Effector CD4-positive, alpha-beta T cell (primary cell): Measurements from ENCODE around the gene LYPD4.

ENCODE experiments used
- DNase-seq: peaks from one replicate; pipeline ENCODE4 v3.0.0-alpha.2; 2020

Gene LYPD4

DNA sequence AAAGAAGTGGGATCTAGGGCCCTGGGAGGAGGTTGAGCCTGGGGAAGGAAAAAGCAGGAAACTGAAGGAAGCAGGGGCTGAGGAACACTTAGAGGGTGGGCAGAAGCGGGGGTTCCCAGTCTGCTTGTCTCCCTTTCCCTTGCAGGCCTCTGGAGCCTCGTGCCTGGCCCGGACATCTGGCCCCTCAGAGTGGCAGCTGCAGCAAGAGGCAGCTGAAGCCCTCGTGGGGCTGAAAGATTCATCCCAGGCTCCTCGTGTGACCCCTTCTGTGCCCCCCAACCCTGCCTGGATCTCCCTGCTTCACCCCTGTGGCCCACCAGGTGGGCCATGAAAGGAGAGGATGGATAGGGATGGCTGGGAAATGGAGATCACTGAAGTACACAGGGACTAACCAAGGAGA lies 5.9 kb upstream of the LYPD4 start:
- no peak for DNase-seq

DNA sequence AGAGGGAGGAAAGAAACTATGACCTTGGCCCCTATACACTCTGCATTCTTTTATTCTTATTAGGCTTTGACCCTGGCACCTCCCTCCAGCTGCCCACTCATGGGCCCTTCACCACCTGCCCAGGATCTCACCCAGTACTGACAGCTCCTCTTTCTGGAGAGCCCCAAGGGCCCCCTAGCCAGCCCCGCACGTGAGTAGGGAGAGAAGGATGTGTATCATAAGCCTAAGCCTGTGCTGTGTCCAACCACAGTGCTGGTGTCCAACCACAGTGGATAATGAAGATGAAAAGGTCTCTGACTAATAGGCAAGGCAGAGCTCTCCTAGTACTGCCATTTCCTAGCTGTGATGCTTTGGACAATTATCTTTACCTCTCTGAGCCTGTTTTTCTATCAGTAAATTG lies 4.6 kb upstream of the LYPD4 start:
- DNase-seq: no peak

DNA sequence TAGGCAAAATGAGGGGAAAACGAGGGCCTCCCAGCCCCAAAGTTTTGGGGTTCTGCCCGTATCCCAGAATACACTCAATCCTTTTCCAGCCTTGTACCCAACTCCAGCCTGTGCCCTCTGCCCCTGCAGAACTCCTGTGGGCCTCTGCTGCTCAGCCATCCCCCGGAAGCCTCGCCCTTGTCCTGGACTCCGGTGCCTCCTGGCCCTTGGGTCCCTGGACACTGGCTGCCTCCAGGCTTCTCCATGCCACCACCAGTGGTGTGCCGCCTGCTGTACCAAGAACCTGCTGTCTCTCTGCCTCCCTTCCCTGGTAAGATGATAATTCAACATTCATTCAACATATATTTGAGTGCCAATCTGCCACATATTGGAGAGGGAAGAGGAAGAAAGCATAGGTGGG lies 4.2 kb upstream of the LYPD4 start:
- no peak for DNase-seq

DNA sequence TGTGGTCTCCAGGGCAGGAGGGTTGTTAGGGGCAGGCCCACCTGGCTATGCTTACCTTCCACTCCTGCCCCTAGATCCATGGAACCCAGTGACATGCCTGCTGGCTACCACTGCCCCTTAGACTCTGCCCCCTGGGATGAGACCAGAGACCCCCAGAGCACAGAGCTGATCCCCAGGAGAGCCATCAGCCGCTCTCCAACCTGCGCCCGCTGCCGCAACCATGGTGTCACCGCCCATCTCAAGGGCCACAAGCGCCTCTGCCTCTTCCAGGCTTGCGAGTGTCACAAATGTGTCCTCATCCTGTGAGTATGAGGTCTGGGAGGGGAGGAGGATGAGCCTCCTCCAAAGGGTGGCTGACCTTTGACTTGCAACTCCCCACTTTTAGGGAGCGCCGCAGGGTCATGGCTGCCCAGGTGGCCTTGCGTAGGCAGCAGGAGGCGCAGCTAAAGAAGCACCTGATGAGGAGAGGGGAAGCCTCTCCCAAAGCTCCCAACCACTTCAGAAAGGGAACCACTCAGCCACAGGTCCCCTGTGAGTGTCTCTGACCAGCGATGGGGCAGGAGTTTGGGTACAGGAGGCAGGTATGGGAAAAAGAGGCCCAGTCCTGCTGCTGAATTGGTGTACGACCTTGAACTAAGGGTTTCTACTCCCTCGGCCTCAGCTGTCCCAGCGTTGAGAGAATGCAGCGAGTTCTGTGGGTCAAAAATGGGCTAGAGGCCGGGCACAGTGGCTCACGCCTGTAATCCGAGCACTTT lies 3.0 kb upstream of the LYPD4 start:
- DNase-seq: no peak

DNA sequence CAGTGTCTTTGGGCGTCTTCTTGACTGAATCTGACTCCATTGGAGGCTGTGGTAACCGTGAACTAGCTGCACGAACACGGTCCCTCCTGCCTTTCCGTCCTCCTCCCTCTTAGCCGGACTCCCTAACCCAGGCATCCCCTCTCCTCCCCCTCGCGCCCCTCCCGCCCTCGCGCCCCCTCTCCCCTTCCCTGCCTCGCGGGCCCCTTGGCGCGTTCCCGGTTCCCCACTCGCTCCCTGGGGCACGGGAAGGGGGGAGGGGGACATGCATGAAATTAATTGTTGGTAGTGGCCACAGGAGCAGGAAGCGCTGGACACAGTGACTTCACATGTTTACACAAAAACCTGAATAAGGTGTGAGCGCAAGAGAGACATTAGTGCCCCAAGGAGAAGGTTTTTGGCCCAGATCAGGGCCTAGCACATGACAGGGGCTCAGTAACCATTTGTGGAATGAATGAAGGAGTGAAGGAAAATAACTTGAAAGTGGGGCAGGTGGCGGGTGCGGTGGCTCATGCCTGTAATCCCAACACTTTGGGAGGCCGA lies 638 bp upstream of the LYPD4 start:
- DNase-seq: no peak

DNA sequence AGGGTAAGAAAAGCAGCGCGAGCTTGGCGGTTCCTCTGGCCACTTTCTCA lies 343 bp upstream of the LYPD4 start, which contains the start of gene DMRTC2:
DMRTC2 (plus strand) TSS at position 42 of the 50 bp plus-strand sequence. CDS start 2,387 bp downstream, outside the sequence.
- no peak for DNase-seq

DNA sequence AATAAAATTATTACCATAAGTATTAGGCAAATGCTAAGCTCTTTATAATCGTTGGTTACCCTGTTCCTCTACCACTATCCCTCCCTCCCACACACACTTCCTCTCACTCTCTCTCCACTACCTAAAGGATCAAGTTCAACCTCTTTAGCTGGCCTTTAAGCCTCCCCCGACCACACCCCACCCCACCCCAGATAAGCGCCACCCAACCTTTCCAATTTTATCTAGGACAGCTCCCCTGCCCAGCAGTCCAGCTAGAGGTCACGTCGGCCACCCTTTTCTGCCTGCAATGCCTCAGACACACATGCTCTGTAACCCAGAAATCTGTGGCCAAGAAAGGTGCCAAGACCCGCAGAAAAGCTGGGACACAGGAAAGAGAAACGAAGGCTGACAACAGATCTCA lies 1.1 kb downstream of the LYPD4 start:
- DNase-seq: no peak

DNA sequence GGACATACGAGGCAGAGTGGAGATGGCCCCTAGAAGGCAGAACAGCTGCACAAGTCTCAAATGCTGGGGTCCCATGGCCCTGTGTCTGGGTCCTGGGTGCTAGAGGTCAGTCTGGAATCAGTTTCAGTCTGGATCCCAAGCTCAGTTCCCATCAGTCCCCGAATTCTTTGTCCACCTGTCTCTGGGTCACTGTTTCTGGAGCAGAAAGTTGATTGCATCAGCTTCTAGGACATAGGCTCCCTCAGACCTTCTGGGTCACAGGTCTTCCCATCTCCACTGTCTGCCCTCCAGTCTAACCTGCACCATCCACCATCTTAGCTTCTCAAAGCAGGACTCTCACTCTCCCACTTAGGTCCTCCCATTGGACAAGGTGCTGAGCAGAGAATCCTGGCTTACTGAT lies 5.3 kb downstream of the LYPD4 start:
- DNase-seq: no peak

DNA sequence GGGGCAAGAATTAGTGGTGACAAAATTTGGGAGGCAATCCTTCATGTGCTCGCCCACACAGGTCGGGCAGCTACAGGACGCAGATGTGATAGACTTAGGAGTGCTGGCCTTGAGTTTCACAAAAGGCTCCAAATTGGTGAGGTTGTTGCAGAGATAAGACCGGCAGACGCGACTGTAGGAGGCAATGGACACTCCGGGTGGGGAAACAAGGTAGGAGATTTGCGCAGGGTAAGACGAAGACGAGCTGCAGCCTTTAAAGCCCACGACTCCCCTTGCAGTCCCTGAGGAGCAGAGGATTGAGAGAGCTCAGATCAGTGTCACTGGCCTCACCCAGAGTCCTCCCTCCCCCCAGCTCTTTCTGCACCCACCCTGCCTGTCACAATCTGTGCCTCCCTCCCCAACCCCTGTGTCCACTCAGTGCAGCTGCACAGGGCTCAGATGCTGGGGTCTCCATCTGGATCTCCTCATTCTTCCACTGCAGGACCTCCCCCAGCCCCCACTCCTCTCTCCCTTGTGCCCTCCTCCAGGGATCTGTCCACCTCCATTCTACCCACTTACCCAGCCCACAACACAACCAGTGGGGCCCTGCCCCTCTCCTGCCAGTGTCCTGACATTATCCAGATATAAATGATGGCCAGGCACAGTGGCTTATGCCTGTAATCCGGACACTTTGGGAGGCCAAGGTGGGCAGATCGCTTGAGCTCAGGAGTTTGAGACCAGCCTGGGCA lies 6.3 kb downstream of the LYPD4 start:
- DNase-seq: no peak

DNA sequence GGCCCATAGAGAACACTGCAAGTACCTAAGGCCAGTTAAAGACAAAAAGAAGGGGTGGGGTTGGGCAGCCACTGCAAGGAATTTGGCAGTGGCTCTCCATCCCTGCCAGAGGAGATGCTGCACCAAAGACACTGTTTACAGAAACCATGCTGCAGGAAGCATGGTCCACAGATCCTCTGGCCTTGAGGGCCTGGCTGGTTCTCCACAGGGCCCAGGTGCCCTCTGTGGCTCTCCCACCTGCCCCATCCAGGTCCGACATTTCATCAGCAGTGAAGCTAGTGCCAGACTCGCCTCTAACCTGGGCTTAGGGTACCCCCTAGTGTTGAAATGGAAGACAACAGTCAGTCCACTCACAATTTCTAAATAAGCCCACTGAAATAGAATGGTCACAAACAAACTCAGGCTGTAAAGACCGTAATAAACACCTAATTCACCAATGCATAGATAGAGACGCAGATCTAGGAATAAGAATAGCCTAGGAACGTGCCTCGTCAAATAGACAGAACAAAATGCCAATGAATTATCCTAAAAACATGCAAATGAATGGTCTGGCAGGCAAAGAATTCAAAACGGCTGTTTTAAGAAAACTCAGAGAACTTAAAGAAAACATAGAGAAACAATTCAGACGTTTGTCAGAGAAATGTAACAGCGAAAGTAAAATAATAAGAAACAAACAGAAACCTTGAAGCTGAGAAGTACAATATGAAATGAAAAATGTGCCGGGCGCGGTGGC lies 23.3 kb downstream of the LYPD4 start:
- peak; percentile 17 for DNase-seq

DNA sequence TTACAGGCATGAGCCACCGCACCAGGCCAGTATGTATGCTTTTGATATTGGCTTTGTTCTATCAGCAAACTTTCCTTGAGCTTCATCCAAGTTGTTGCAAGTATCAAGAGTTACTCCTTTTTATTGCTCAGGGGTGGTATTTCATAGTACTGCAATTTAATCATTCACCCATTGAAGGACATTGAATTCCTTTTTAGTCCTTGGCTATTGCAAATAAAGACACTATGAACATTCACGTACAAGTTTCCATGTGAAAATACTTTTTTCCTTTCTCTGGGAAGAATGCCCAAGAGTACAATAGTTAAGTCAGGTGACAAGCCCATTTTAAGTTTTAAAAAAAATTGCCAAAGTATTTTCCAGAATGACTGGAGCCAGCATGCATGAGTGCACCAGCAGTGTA lies 27.7 kb downstream of the LYPD4 start:
- DNase-seq: no peak

DNA sequence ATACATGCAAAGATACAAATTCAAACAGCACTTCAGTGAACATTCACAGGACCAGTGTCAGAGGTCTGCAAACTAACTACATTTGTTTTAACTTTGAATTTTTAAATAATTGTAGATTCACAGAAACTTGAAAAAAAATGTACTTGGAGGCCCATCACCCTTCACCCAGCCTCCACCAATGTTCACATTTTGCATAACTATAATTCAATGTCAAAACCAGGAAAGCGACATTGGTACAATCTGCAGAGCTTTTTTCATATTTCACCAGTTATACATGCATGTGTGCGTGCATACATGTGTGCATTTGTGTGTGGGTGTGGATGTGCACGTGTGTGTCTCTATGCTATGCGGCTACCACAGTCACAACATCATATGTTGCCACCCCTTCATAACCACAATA lies 29.2 kb downstream of the LYPD4 start:
- DNase-seq: no peak

DNA sequence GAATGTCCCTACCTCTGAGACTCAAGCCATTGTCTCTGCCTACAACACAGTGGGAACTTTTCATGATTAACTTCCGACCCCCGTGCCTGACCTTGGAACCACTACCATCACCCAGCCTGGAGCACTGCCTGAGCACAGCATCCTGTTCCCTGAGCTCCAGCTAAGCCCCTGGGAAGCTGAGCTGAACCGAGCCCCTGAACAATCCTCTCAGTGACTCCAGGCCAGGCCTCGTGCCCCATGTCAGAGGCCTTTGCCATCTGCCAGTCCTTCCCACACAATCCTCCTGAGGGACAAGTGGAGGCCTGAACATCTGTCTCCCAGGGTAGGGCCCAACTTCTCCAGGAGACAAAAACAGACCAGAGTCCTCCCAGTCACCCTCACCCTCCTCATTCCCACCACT lies 30.6 kb downstream of the LYPD4 start:
- DNase-seq: no peak

DNA sequence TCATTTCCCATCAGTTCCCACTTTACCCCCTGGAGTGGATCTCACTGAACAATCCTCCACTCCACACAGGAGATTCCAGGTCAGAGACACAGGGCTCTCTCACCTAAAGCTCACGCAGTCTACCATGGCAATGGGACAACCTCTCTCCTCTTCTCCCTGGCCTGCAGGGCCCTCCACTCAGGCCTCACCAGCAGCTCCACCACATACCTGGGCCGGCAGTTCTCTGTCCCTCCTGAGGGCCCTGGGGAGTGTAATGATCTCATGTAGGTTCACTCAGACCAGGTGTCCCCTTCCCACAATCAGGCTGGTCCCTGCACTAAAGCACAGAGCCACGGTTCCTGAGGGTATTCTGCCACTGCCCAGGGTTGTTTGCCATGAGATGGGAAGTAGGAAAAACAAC lies 32.5 kb downstream of the LYPD4 start:
- DNase-seq: no peak

DNA sequence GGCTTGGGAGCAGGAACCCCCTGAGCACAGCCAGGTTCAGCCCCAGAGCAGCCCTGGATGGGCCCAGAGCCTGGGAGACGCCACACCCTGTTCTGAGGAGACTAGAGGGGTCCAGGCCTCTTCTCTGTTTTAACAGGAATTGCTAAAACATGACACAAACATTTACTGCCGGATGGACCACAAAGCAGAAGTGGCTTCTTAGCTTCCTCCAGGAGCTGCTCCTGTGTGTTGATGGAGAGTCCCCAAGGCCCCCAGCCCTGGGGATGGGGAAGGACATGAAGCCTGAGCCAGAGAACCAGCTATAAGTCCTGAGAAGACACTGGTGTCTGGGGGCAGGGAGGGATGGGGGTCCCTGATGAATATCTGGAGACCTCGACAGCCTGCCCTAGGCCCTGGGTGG lies 33.4 kb downstream of the LYPD4 start:
- no peak for DNase-seq

DNA sequence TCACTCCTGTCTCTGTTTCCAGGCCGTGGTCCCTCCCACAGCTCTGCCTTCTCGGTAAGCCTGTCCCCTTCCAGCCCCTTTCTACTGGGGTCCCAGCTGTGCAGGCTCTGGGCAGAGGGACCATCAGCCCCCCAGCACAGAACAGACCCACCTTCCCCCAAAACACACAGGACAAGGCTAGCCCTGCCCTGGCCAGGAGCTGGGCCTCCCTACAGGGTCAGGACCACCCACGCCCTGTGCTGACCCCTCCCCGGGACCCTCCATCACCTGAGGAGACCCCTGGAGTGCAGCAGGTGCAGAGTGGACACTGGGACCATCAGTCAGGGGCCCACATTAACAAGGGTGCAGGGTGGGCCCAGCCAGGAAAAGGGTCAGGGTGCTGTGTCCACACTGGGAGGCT lies 34.2 kb downstream of the LYPD4 start:
- DNase-seq: no peak

DNA sequence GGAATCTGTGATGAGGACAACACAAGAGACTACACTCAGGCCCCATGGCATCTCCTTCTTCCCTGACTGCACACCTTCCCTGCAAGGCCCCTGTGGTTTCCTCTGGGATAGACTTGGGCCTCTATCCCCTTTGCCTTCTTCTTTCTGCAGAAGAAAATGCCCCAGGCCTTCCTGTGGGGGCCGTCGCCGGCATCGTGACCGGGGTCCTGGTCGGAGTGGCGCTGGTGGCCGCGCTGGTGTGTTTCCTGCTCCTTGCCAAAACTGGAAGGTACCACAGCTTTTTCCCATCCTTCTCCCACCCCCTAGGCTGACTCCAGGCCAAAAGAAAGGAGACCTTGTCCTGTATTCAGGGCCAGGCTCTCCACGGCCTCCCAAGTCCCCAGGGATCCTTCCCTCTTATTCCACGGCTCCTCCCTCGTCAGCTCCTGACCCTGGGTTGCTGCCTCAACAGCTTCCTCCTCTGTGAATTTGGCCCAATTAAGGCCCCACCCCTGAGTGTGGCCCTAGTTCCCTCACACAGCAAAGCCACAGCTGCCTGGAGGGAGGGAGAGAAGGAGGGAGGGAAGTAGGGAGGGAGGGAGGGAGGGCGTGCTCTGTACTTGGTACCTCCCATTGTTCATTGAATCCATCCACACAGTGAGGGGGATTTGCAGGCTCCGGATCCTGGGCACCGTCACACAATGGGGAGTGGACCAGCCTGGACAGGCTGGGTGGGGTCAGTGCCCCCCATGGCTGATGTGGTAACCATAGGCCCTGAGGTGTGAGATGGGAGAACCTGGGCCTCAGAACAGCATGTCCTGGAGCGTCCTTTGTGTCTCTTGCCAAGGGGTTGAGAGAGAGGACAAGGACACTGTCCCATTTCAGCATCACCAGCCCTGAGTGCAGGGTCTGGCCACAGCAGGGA lies 35.6 kb downstream of the LYPD4 start:
- no peak for DNase-seq

DNA sequence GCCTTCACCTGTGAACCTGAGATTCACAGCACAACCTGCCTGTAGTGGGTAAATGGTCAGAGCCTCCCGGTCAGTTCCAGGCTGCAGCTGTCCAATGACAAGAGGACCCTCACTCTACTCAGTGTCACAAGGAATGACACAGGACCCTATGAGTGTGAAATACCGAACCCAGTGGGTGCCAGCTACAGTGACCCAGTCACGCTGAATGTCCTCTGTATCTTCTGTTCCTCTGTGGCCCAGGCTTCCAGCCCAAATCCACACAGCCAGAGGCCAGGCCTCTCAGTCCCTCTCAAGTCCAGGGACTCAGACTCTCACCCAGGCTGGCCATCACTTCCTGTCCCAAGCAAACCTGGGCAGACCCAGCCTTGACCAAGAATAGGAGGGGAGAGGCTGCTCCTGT lies 37.3 kb downstream of the LYPD4 start:
- no peak for DNase-seq

DNA sequence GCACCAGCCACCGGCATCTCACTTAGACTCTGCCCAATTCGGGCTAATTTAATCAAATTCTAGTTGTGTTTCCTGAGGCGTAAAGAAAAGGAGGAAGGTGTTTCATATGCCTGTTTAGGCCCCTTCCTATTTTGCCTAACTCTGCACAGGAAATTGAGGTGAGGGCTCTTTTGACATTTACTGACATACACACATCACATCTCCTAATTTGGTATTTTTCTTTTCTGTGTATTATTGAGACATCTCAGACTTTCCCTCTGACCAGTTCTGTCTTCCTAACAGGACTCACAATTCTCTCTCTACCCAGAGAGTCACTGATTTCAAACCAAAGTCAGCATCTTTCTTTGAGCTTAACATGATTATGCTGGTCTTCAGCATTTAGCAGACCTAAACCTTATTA lies 40.1 kb downstream of the LYPD4 start:
- DNase-seq: no peak

DNA sequence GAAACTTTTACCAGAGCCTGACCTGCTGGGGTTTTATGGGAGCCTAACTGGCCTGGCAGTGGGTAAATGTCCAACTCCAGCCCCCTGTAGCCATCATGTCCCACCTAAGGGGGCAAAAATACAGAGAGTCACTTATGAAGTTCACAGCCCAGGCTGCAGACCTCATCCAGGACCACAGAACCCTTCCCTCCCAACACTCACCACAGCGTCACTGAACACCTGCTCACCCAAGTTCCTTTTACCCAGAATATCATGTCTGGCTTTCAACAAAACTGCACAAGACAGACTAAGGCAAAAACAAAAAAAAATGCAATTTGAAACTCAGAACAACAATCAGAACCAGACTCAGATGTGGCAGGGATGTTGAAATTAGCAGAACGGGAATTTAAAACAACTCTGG lies 41.7 kb downstream of the LYPD4 start:
- DNase-seq: no peak

DNA sequence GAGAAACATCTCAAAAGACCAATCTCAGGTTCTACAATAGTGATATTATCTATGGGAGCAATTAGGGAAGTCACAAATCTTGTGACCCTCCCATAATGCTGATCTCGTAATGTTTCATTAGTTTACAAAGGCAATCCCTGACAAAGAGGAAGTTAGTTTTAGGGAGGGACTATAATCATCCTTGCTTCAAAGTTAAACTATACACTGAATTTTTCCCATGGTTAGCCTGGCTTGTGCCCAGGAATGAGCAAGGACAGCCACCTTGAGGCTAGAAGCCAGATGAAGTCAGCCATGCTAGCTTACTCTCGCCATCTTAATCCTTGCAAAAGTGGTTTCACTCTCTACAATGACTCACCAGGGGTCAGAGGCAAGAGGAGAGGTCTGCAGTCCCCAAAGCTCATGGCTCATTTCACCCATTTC lies 42.7 kb downstream of the LYPD4 start:
- DNase-seq: no peak

DNA sequence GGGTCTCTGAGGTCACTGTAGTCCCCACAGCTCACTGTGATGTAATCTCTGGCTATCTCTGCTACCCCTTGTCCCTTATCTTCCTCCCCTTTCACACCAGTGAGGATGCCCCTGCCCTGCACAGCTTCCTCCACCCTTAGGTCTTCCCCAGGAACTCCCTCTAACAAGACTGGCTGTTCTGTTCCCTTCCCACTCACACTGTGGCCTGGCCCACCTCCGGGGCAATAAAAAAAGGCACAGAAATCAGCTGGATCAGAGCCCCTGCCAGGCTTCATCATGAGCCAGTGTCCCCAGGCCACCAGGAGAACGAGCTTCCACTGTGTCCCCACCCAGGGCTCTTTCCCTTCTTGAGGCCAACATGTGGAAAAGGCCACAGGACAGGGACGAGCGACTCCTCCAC lies 43.5 kb downstream of the LYPD4 start:
- DNase-seq: no peak

DNA sequence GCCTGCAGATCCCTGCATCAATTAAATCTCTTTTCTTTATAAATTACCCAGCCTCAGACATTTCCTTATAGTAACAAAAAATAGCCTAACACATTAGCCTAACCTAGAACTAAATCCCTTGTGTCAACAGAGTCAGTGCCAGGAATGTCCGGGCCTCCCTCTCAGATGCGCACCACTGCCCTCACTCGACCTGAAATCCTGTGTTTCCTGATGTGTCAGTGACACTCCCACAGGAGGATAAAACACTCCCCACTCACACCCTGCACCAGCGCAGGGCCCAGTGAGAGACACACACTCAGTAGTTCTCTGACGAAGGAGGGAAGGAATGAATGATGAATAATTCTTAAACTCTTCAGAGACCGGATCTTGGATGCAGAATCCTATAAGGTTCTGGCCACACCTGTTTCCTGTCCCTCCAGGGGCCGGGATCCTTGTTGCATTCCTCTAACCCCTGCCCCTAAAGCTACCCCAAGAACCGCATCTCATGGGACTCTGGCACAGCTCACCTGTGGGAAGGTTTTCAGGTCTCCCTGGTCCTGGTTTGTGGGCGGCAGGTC lies 45.0 kb downstream of the LYPD4 start:
- DNase-seq: no peak
